Activated B cell treated with CpG ODN at 0.5 μM for 24 hours (primary cell): ENCODE results near the gene CSNK2B. TPM values are rescaled to one million over a fixed set of nuclear protein-coding genes. Genes with fewer than 3 reads are reported as not detected.

Experiments
- ATAC-seq: fragments of 200-7000 bp; cut with Tn5 transposase; one replicate; pipeline ENCODE4 v1.10.0; 2021; ENCODE audit warnings: low read depth, mild to moderate bottlenecking, moderate library complexity
- CTCF ChIA-PET: fragments of 350-600 bp; sonication (Branson Sonifier 250); formaldehyde crosslinking; loops from one replicate; lab custom pipeline; 2021; ENCODE audit warnings: antibody characterized with exemption; lab: Charles Lee
- POLR2A ChIA-PET: fragments of 350-600 bp; sonication (Branson Sonifier 250); formaldehyde crosslinking; loops from one replicate; lab custom pipeline; 2021; ENCODE audit warnings: antibody characterized with exemption; lab: Charles Lee
- DNase-seq: peaks from one replicate; pipeline ENCODE4 v3.0.0; 2022
- H3K27ac Mint-ChIP-seq: one replicate; pipeline ENCODE4 v1.8.0; 2020; ENCODE audit warnings: mixed read lengths
- H3K27me3 Mint-ChIP-seq: one replicate; pipeline ENCODE4 v1.8.0; 2021; ENCODE audit warnings: mixed read lengths
- H3K36me3 Mint-ChIP-seq: one replicate; pipeline ENCODE4 v1.8.0; 2021; ENCODE audit warnings: low read depth, mixed read lengths
- H3K4me1 Mint-ChIP-seq: one replicate; pipeline ENCODE4 v1.8.0; 2021; ENCODE audit warnings: mixed read lengths
- H3K4me3 Mint-ChIP-seq: one replicate; pipeline ENCODE4 v1.8.0; 2020; ENCODE audit warnings: mild to moderate bottlenecking, mixed read lengths
- H3K9me3 Mint-ChIP-seq: one replicate; pipeline ENCODE4 v1.8.0; 2020; ENCODE audit warnings: mixed read lengths
- CTCF ChIP-seq: fragments of 200-600 bp; IDR thresholded peaks from one replicate; pipeline ENCODE4 v1.8.0; 2022; ENCODE audit warnings: antibody characterized with exemption, mild to moderate bottlenecking
- intact Hi-C: fragments of 100-400 bp; cut with micrococcal nuclease; formaldehyde crosslinking; loops from one replicate; pipeline ENCODE4 v1.15.1; 2024
- total RNA-seq: library from RNA; stranded (reverse); gene quantifications from 2 replicates; pipeline ENCODE4 v1.2.3, GENCODE V29; 2022

Gene CSNK2B
- total RNA-seq, 1 donor from 2014 or later, result 191 TPM

GRCh38 chr6:31632279-31632946 lies 33.5 kb upstream of the CSNK2B start:
- CTCF ChIA-PET, result no interaction called here
- no peaks in the 10 kb centered on the region for H3K4me1 Mint-ChIP-seq
- no peak for TF ChIP-seq CTCF
- peaks cover 98% of the 10 kb centered on the region for H3K36me3 Mint-ChIP-seq
- DNase-seq, result no peak
- H3K9me3 Mint-ChIP-seq, result no peaks in the 10 kb centered on the region
- intact Hi-C loops, result no loop called here
- H3K4me3 Mint-ChIP-seq, result no peak overlapping the region
- no peak for ATAC-seq
- no peak overlapping the region for H3K27ac Mint-ChIP-seq
- no peaks in the 10 kb centered on the region for H3K27me3 Mint-ChIP-seq
- POLR2A ChIA-PET, result interaction anchor here (1.4 kb wide), 1 partner anchor 20 kb away, joined by 3 read pairs; the partner anchor contains the start of gene BAG6

- peaks cover 95% of the 10 kb centered on the region for H3K36me3 Mint-ChIP-seq
- no peaks in the 10 kb centered on the region for H3K27me3 Mint-ChIP-seq
- DNase-seq, result no peak
- ChIA-PET POLR2A (interaction anchor here (1.4 kb wide), 1 partner anchor 19 kb away, joined by 3 read pairs; the partner anchor contains the start of gene BAG6), CTCF (no interaction called here)
- no peaks in the 10 kb centered on the region for H3K9me3 Mint-ChIP-seq
- H3K4me3 Mint-ChIP-seq, result no peak overlapping the region
- intact Hi-C loops, result no loop called here
- no peak for ATAC-seq
- no peak overlapping the region for H3K27ac Mint-ChIP-seq
- H3K4me1 Mint-ChIP-seq, result no peaks in the 10 kb centered on the region
- no peak for TF ChIP-seq CTCF
Measured at GRCh38 chr6:31633447-31633846, 32.4 kb upstream of the CSNK2B start.

- Mint-ChIP-seq H3K36me3 (peaks cover 94% of the 10 kb centered on the region), H3K4me1 (no peaks in the 10 kb centered on the region), H3K27me3 (no peaks in the 10 kb centered on the region), H3K9me3 (no peaks in the 10 kb centered on the region), H3K27ac (peak overlapping the region; percentile 14), H3K4me3 (no peak overlapping the region)
- intact Hi-C loops, result no loop called here
- ATAC-seq (no peak), DNase-seq (no peak)
- POLR2A ChIA-PET, result interaction anchor here (0.5 to 2.0 kb wide), 3 partner anchors 13 to 180 kb away, joined by 4 to 7 read pairs (median 6); partner anchors contain the start of gene BAG6
- no peak for TF ChIP-seq CTCF
- CTCF ChIA-PET, result no interaction called here
Measured at GRCh38 chr6:31634131-31634530, 31.7 kb upstream of the CSNK2B start.

GRCh38 chr6:31634969-31635575 lies 30.8 kb upstream of the CSNK2B start:
- no peak overlapping the region for H3K27ac Mint-ChIP-seq
- ChIA-PET POLR2A (interaction anchor here (0.5 to 2.0 kb wide), 6 partner anchors 8 to 429 kb away, joined by 4 to 7 read pairs (median 5); partner anchors contain the start of gene BAG6), CTCF (no interaction called here)
- DNase-seq (no peak), ATAC-seq (no peak)
- intact Hi-C loops, result no loop called here
- no peak for TF ChIP-seq CTCF
- H3K36me3 Mint-ChIP-seq, result peaks cover 89% of the 10 kb centered on the region
- H3K4me1 Mint-ChIP-seq, result no peaks in the 10 kb centered on the region
- no peaks in the 10 kb centered on the region for H3K9me3 Mint-ChIP-seq
- H3K27me3 Mint-ChIP-seq, result no peaks in the 10 kb centered on the region
- no peak overlapping the region for H3K4me3 Mint-ChIP-seq
